Measurements from ENCODE around the gene PDCD1.
"Not testable (repeated sequence)": the region's sequence is repeated elsewhere in the genome, so short reads cannot be mapped to it uniquely, and the experiment has no call there.

The PDCD1 gene

DNA sequence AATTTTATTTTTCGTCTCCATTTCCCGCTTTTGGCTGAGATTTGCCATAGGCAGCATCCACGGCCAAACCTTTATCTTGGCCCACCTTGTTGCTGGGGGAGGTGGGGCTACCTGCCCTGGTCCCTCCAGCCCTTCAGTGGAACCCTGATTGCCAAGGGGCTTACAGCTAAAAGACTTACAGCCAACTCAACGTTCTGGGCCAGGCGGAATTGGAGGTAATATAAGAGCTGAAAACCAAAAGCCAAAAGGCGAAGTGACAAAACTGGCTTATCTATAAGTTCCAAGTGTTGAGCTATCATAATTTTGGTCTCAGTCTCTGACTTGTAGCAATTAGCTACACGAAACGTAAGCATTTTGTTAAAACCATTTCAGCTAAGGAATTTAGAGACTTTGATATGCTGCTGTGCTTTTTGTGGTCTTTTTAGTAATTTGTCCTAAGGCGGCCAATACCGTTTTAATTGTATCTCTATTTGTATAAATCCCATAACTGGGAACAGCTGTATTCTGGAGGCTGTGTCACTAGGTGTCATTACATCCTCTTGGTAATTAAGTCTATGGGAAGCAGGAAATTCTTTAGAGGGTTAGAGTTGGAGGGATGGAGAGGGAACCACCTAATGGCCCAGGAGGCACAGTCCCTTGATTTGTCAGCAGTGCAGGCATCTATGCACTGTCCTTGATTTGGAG is 24.0 kb downstream of the PDCD1 start:
- DNase-seq (ENCODE audit: low read depth in 2 of 2): no peak

DNA sequence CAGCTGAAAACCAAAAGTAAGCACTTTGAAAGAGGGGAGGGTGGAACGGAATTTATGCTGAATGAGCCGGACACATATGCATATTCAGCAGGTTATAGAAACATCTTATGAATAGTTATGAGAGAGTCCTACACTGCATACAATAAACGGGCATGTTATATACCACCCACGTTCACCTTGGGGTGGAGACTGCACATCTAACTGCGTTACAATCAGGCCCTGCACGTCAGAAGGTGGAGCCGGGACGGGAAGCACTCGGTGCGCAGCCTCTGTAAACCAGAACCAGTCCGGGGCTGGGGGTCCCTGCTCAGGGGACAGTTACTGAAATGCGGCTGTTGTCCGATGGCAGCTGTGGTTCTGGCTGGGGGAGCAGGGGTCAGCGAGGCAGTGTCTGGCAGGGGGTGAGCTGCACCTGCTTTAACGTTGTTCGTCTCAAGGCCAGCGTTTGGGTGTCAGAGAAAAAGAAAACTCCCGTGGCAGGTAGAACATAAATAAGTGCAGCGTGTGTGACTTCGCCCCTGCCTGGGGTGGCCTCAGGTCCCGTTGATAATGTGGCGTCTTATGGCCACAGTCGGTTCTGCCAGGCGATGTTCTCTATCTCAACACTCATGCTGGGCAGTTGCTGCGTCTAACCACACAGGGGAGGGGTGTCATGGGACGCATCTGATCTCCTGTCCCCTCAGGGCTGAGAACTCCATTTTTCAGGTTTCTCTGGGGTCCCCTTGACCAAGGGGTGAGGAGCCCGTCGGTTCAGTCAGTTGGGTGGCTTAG is 24.8 kb downstream of the PDCD1 start:
- not testable (repeated sequence) for DNase-seq (ENCODE audit: low read depth in 2 of 2)

DNA sequence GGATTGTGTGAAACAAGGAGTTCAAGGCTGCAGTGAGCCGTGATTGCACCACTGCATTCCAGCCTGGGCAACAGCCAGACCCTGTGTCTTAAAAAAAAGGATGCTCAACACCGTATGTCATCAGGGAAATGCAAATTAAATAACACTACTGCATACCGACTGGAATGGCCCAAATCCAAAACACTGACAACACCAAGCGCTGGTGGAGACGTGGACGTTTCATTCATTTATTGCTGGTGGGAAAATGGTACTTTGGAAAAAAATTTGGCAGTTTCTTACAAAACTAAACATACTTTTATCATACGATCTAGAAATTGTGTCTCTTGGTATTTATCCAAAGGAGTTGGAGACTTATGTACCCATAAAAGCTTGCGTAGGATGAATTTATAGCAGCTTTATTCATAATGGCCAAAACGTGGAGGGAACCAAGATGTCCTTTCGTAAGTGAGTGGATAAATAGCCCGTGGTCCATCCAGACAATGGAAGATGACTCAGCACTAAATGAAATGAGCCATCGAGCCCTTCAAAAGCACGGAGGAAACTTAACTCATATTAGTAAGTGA is 25.5 kb downstream of the PDCD1 start:
- DNase-seq (ENCODE audit: low read depth in 2 of 2): no peak

DNA sequence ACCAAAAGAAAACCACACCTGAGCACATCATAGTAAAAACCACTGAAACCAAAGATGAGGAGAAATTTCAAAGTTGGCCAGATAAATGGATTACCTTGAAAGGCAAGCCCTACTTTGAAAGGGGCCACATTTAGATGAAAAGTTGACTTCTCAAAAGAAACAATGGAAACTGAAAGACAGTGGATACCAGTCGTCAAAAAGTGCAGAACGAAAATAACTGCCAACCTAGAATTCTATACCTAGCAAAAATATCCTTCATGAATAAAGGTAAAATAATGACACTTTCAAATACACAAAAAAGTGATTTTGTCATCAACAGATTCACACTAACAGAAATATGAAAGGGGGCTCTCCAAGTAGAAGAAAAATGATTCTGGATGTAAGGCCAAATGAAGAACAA is 31.3 kb downstream of the PDCD1 start:
- DNase-seq (ENCODE audit: low read depth in 2 of 2): no peak

DNA sequence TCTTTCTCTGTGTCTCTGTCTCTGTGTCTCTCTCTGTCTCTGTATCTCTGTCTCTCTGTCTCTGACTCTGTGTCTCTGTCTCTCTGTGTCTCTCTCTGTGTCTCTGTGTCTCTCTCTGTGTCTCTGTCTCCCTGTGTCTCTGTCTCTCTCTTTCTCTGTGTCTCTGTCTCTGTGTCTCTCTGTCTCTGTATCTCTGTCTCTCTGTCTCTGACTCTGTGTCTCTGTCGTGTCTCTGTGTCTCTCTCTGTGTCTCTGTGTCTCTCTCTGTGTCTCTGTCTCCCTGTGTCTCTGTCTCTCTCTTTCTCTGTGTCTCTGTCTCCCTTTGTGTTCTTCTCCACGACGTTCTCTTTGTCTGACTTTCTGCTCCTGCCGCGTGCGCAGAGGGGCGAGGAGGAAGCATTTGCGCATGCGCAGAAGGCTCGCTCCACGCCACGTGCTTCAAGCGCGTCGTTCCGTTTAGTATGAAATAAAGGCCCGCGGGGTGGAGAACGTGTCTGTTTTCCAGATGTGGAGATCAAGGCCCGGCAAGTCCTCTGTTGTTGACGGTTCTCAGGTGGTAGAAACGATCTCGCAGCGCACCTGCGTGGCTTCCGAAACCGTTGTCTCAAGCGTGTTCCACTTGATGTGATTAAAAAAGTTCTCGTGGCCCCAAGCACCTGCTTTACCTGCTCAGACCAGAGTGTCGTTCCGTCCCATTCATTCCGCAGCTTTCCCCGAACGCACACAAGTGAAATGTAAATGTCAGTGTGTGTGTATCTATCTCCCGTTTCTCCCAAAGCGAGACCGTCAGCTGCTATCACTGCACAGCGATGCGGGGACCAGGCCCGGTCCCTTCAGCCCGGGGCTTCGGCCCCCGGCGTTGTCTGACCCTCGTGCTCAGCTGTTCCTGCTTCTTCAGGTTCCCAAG is 34.9 kb downstream of the PDCD1 start:
- not testable (repeated sequence) for DNase-seq (ENCODE audit: low read depth in 2 of 2)

DNA sequence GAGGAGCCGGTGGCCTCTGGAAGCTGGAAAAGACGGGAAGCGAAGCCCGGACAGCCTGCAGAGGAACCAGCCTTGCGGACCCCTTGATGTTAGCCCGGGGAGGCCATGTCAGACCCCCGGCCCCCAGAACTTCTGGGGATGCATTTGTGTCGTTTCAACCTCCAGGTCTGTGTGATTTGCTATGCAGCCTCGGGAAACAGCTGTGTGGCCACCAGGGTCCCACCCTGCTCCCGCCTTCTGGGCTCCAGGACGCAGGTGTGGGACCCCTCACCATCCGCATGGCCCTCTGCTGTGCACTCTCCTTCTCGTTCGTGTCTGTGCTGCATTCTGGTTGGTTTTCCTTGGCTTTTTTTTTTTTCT is 36.5 kb downstream of the PDCD1 start:
- no peak for DNase-seq (ENCODE audit: low read depth in 2 of 2)

DNA sequence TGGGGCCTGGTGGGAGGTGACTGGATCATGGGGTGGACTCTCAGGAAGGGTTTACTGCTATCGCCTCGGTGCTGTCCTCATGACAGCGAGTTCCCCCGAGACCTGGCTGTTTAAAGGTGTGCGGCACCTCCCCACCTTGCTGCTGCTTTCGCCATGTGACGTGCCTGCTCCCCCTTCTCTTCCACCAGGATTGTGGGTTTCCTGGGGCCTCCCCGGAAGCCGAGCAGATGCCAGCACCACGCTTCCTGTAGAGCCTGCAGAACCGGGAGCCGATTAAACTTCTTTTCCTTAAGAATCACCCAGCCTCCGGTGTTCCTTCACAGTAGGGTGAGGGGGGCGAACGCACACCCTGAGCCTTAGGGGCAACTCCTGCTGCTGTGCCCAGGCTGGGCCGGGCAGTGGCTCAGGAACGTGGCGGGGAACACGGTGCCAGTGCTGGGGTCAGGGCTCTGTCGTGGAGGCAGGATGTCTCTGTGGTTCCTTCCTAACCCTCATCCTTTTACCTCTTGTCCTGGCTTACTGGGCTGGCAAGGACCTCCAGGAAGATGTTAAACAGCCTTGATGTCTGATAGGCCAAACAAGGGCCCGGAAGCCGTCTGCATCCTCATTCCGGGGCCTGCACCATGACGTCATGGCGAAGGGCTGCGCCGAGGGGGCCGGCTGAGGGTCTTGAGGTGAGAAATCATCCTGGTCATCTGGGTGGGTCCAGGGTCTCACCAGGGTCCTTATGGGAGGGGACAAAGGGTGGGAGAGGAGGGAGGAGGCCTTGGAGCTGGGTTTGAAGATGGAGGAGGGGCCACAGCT is 37.0 kb downstream of the PDCD1 start:
- no peak for DNase-seq (ENCODE audit: low read depth in 2 of 2)

DNA sequence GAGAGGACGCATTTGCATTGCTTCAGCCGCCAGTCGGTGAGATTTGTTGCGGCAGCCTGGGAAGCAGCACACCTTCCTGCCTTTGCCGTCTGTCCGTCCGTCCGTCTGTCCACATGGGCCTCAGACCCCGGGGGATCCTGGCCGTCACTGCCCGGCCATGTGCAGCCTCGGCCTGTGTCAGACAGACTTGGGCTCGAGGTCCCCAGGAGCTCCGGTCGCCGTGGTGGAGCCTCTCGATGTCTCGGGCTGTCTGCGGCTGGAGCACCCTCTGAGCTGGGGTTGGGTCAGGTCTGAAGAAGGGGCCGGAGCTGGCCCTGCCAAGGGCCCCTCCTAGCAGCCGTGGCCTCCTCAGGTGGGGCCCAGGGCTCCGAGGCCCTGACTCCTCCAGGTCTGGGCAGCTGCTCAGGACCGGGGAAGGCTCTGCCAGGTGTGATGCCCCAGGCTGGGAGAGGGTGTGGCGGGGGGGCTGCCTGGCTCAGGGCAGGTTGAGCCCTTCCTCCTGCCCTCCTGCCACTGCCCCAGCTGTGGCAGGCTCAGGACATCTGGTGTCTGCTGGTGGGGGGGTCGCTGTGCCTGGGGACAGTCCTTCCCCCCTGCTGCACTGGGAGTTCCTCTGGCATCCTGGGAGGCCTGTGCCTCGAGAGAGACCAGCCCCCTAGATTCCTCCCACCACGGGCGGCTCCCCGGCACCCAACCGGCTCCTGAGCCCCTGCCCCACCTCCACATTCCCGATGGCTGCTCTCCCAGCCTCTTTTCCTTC is 37.9 kb downstream of the PDCD1 start:
- DNase-seq (ENCODE audit: low read depth in 2 of 2): no peak

DNA sequence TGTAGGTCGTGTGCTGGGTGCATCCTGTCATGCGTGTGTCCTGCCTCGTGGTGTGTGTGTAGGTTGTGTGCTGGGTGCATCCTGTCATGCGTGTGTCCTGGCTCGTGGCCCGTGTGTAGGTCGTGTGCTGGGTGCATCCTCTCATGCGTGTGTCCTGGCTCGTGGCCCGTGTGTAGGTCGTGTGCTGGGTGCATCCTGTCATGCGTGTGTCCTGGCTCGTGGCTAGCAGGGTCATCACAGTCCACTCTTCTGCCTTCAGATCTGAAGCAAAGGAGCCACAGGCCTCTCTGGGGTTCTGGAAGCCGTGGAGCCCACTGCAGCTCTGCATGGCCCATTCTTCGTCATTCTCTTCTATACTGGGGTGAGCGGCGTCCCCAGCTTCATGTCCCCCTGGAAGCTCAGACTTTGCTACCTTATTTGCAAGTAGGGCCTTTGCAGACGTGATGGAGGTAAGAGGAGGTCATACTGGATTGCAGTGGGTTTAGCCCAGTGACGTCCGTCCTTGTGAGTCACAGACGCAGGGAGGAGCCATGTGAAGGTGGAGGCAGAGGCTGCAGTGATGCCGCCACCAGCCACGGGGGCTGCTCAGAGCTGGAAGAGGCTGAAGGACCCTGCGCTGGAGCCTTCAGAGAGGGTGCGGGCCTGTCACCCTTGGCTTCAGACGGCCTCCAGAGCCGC is 38.6 kb downstream of the PDCD1 start:
- DNase-seq (ENCODE audit: low read depth in 2 of 2): not testable (repeated sequence)

DNA sequence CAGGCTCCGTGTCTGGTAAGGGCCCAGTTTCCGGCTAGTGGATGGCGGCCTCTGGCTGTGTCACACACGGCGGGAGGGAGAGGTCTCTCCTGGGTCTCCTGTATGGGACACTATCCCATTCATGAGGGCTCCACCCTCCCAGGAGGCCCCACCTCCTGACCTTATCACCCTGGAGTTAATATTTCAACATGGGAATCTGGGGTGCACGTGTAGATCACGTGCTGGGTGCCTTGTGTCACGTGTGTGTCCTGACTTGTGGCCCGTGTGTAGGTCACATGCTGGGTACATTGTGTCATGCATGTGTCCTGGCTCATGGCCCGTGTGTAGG is 39.8 kb downstream of the PDCD1 start:
- no peak for DNase-seq (ENCODE audit: low read depth in 2 of 2)

DNA sequence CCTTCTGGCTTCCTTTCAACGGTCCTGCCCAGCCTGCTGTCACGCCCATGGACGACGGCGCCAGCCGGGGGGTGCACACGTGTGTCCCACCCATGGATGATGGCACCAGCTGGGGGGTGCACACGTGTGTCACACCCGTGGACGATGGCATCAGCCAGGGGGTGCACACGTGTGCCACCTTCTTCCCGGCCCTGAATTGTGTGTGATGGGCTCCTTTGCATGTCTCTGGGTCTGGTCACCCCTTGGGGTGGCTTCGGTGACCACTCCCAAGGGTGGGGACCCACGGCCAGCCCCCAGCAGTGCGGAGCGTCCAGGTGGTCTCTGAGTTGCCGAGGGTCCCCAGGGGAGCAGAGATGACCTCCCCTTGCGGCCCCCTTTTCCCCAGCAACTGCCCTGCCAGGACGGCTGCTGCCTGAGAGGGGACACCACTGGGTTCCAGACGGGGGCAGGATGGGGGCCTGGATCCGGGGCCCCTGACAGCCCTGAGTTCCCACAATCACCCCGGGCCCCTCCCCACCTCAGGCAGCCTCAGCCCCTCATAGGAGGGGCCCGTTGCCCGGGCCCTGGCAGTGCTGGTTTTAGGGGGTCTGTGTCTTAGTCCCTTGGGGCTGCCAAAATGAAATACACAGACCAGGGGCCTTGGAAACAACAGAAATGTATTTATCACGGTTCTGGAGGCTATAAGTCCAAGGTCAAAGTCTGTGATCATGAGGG is 40.3 kb downstream of the PDCD1 start:
- DNase-seq (ENCODE audit: low read depth in 2 of 2): no peak

DNA sequence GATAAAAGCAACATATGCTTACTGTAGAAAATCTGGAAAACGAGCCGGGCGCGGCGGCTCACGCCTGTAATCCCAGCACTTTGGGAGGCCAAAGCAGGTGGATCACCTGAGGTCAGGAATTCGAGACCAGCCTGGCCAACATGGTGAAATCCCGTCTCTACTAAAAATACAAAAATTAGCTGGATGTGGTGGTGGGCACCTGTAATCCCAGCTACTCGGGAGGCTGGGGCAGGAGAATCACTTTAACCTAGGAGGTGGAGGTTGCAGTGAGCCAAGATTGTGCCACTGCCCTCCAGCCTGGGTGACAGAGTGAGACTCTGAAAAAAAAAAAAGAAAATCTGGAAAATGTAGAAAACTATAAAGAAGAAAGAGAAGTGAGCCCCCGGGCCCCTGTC is 40.9 kb downstream of the PDCD1 start:
- not testable (repeated sequence) for DNase-seq (ENCODE audit: low read depth in 2 of 2)

DNA sequence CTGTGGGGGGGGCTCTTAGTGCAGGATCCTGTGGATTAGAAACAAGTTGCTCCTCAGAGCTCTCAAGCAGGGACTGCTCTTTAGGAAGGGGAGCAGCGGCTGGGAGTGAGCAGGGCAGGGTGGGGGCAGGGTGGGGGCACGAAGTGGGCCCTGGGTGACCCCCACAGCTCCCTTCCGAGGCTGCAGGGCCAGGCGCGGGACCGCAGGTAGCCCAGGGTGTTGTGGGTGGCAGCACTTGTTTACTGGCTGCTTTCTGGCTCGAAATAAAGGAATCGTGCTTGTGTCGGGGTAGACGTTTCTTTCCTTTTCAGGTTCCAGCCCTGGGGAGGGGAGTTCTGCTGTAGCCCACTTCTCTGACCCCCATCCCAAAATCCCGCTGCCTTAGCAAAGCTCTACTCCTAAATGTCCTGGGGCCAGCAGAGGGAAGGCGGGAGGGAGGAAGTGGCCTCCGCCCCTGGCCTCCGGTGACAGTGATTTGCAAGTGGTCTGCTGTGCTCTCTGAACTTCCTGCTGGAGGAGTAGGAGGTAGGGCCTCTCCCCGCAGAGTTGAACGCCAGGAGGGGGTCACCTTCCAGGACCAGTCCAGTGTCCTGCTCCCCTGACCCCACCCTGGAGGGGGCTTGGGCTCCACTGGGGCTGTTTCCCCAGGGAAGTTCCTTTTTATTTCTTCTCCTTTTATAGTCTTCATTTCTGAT is 41.4 kb downstream of the PDCD1 start:
- DNase-seq (ENCODE audit: low read depth in 2 of 2): no peak

DNA sequence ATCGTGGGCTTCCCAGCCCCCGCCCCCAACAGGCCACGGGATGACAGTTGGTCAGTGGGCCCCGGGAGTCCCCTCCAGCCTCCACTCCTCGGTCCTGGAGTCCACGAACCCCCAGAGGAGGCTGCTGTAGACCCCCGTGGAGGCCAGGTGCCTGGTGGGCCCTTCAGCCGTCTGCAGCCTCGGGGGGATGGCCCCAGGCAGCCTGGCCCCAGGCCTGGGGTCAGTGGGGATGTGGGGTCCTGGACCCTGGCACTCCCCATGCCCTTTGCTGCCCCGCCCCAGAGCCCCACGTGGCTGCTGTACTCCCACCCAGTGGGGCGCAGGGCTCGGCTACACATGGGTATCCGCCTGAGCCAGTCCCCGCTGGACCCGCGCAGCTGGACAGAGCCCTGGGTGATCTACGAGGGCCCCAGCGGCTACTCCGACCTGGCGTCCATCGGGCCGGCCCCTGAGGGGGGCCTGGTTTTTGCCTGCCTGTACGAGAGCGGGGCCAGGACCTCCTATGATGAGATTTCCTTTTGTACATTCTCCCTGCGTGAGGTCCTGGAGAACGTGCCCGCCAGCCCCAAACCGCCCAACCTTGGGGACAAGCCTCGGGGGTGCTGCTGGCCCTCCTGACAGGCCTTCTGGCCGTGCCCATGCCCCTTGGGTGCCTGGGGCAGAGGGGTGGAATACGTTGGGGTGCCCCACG is 42.1 kb downstream of the PDCD1 start:
- no peak for DNase-seq (ENCODE audit: low read depth in 2 of 2)

DNA sequence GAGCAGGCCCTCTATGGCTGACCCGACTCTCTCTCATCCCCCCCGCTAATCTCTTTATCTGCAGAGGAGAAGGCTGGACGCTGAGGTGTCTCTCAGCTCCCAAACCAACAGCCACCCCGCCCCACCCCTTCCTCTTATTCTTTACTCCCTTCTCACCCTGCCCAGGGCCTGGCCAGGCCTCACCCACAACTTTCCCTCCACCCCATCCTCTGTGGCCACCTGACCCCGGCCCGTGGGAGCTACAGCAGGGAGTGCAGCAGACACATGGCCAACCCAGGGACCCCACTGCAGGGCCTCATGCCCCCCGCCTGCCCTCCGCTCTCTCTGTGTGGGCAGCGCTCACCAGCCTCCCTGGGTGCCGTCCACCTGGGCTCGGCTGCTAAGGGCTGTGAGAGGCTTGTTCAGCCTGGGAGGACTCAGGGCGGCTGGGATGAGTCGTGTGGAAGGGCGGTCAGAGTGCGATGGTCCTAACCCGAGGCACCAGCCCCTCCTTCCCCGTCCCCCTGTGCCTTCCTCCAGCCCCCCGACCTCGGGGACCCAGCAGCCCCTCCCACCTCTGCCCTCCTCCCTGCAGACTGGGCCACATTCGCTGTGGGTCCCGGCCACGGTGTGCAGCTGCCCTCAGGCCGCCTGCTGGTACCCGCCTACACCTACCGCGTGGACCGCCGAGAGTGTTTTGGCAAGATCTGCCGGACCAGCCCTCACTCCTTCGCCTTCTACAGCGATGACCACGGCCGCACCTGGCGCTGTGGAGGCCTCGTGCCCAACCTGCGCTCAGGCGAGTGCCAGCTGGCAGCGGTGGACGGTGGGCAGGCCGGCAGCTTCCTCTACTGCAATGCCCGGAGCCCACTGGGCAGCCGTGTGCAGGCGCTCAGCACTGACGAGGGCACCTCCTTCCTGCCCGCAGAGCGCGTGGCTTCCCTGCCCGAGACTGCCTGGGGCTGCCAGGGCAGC is 42.9 kb downstream of the PDCD1 start:
- no peak for DNase-seq (ENCODE audit: low read depth in 2 of 2)

DNA sequence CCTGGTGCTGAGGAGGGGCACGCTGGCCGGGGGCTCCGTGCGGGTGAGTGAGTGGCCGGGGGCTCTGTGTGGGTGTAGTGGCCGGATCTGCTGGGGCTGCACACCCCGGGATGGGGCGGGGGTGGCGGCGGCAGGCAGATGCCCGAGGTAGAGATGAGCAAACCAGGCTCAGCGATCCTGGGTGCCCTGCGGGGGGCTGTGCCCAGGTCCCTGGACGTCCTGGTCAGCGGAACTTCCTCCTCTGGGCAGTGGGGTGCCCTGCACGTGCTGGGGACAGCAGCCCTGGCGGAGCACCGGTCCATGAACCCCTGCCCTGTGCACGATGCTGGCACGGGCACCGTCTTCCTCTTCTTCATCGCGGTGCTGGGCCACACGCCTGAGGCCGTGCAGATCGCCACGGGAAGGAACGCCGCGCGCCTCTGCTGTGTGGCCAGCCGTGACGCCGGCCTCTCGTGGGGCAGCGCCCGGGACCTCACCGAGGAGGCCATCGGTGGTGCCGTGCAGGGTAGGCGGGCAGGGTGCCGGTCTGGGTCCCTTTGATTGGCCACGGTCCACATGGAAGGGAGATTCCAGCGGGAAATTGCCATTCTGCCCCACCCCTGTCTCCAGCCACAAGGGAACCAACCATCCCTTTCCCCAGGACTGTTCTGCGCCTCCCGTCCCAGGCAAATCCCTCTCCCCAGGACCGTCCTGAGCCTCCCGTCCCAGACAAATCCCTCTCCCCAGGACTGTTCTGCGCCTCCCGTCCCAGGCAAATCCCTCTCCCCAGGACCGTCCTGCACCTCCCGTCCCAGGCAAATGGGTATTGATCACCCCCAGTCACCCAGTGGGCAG is 43.8 kb downstream of the PDCD1 start:
- no peak for DNase-seq (ENCODE audit: low read depth in 2 of 2)

DNA sequence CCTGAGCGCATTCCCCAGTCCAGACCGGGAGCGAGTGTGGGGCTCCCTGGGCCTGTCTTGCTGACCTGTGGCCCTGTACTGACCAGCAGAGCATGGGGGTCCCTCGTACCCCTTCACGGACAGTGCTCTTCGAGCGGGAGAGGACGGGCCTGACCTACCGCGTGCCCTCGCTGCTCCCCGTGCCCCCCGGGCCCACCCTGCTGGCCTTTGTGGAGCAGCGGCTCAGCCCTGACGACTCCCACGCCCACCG is 44.4 kb downstream of the PDCD1 start:
- DNase-seq (ENCODE audit: low read depth in 2 of 2): no peak

Data from stimulated activated CD4-positive, alpha-beta T cell treated with anti-CD3 and anti-CD28 coated beads, Interleukin-4, amount 100 ng/mL, for 48 hours (primary cell).